HL-60 (cell line): Measurements from ENCODE around the gene ST13.

Experiments
- GABPA ChIP-seq: IDR thresholded peaks from 2 replicates; pipeline ENCODE4 v1.6.1; 2012; ENCODE audit warnings: low read depth
- POLR2AphosphoS5 ChIP-seq: IDR thresholded peaks from 2 replicates; pipeline ENCODE4 v1.6.1; 2012; ENCODE audit warnings: low read depth
- TF ChIP-seq, protein P1 (sequence below): IDR thresholded peaks from one replicate; pipeline ENCODE4 v1.5.1; 2011; ENCODE audit warnings: low read length, control low read depth, inconsistent platforms; ENCODE audit not compliant: insufficient read depth

DNA sequence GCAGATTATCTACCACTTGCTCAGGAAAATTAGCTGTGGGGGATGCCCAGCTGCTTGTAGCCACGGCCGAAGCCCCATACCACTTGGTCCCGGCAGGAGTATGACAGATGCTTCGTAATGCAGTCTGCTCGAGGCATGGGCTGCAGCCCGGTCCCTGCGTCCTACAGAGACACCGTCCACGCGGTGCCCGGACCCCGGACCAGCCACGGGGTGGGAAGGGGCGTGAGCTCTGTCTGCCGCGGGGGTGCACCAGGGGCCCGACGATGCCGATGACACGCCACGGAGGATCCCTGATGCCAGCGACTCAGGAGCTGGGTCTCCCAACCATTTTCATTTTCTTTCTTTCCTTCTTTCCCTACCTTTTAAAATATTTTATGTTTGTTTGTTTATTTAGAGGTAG is 67.3 kb downstream of the ST13 start:
- TF ChIP-seq GABPA (no peak), POLR2AphosphoS5 (no peak)
- TF ChIP-seq, protein P1, sequence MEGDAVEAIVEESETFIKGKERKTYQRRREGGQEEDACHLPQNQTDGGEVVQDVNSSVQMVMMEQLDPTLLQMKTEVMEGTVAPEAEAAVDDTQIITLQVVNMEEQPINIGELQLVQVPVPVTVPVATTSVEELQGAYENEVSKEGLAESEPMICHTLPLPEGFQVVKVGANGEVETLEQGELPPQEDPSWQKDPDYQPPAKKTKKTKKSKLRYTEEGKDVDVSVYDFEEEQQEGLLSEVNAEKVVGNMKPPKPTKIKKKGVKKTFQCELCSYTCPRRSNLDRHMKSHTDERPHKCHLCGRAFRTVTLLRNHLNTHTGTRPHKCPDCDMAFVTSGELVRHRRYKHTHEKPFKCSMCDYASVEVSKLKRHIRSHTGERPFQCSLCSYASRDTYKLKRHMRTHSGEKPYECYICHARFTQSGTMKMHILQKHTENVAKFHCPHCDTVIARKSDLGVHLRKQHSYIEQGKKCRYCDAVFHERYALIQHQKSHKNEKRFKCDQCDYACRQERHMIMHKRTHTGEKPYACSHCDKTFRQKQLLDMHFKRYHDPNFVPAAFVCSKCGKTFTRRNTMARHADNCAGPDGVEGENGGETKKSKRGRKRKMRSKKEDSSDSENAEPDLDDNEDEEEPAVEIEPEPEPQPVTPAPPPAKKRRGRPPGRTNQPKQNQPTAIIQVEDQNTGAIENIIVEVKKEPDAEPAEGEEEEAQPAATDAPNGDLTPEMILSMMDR: no peak
